K562 treated with DMSO at 1 percent for 24 hours (cell line): Measurements from ENCODE around the gene GGN. TPM values are rescaled to one million over a fixed set of nuclear protein-coding genes. Genes with fewer than 3 reads are reported as not detected.

Source experiments
- total RNA-seq: library from RNA; unstranded; fragments of 300-600 nt; gene quantifications from 2 replicates; pipeline ENCODE4 v1.2.3, GENCODE V29; 2022; ENCODE audit warnings: low read depth; ENCODE audit not compliant: insufficient read depth

GGN gene
- total RNA-seq: 0.65 and 2.0 TPM in 2 replicates

GRCh38 chr19:38387550-38388348 lies at the start of gene GGN:
TSS of gene GGN (minus strand) at chr19:38388034. CDS start at chr19:38387261, 773 bp downstream.

GRCh38 chr19:38433268-38433733 lies 45.5 kb upstream of the GGN start, which contains the start of gene RYR1:
TSS of gene RYR1 (plus strand) at chr19:38433691. CDS start at chr19:38433830, 139 bp downstream.

GRCh38 chr19:38425810-38426466 lies 38.1 kb upstream of the GGN start, which contains the start of gene RASGRP4:
TSS of gene RASGRP4 (minus strand) at chr19:38426219. CDS start at chr19:38426091, 128 bp downstream.

GRCh38 chr19:38402967-38403674 lies 15.3 kb upstream of the GGN start, which contains the start of gene FAM98C:
TSS of gene FAM98C (plus strand) at chr19:38403093. CDS start at chr19:38403154, 61 bp downstream.

GRCh38 chr19:38388349-38389100 lies 691 bp upstream of the GGN start, which contains the start of gene SPRED3:
TSS of gene SPRED3 (plus strand) at chr19:38388697. CDS start at chr19:38390303, 1,606 bp downstream.

DNA sequence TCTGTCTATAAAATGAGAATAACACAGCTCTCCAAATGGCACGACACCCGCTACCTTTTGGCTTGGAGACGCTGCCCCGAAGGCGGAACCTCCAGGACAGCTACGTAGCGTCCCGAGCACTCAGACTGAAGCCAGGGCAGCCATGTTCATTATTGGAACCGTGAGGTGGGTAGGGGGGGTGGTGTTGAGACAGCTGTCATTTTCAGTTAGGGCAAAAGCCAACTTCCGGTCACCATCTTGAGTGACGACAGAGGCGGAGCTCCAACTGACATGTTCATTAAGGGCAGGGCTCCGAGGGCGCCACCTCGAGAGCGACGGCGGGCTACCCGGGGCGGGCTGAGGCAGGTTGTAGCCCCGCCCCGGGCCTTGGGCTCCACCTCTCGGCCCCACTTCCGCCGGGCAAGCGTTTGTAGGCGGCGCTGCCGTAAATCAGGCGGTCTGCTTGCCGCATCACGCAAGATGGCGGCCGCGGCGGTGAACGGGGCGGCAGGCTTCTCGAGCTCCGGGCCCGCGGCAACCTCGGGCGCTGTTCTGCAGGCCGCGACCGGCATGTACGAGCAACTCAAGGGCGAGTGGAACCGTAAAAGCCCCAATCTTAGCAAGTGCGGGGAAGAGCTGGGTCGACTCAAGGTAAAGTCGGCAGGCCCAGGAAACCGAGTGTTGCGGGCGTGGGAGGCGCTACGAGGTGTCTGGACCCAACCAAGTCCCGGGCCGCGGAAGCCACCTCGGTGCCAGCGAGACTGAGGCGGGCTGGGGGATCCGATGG lies 13.3 kb downstream of the GGN start, which contains the start of gene PSMD8:
Gene PSMD8 (plus strand): TSS at position 240 of the 766 bp plus-strand sequence. CDS start 31 bp downstream, at position 271.

Other genes starting within 250 kb of the GGN start
- gene DPF1, start 163.8 kb downstream of the GGN start, total RNA-seq: 2.8 and 3.0 TPM in 2 replicates
- gene PPP1R14A, start 131.7 kb downstream of the GGN start, total RNA-seq: 60.5 and 72.2 TPM in 2 replicates
- gene SPINT2, start 123.5 kb downstream of the GGN start, total RNA-seq: 0.75 TPM in 1 of 2 replicates, not detected in the other
- not detected in 2 replicates for gene C19orf33, start 83.8 kb downstream of the GGN start, total RNA-seq
- 377 and 406 TPM in 2 replicates for gene YIF1B, start 72.1 kb downstream of the GGN start, total RNA-seq
- 0.13 and 0.29 TPM in 2 replicates for gene KCNK6, start 68.2 kb downstream of the GGN start, total RNA-seq
- gene CATSPERG, start 52.2 kb downstream of the GGN start, total RNA-seq: 0.87 TPM in 1 of 2 replicates, not detected in the other
- gene PSMD8, start 13.5 kb downstream of the GGN start, total RNA-seq: 395 and 440 TPM in 2 replicates
- 1.3 and 1.7 TPM in 2 replicates for gene SPRED3, start 663 bp upstream of the GGN start, total RNA-seq
- 44.4 and 47.5 TPM in 2 replicates for gene FAM98C, start 15.1 kb upstream of the GGN start, total RNA-seq
- gene RASGRP4, start 38.2 kb upstream of the GGN start, total RNA-seq: 18.2 and 20.0 TPM in 2 replicates
- gene RYR1, start 45.7 kb upstream of the GGN start, total RNA-seq: 1.7 and 2.9 TPM in 2 replicates
- 0.46 and 0.63 TPM in 2 replicates for gene MAP4K1, start 229.9 kb upstream of the GGN start, total RNA-seq
- 588 and 605 TPM in 2 replicates for gene EIF3K, start 231.2 kb upstream of the GGN start, total RNA-seq